ENCODE data around the gene ITGA5. TPM values are rescaled to one million over a fixed set of nuclear protein-coding genes. Genes with fewer than 3 reads are reported as not detected.
A peak's percentile ranks its signal among the peaks of the same experiment; 100 is the strongest.

The ITGA5 gene
- total and polyA plus RNA-seq, 9 of the 15 experiments (the other 6 are each of a cell fraction or from before 2014, with no cell fraction given): 9.1 to 82.1 (median 47.4) TPM

GRCh38 chr12:54352022-54352531 lies 67.0 kb downstream of the ITGA5 start (continued):
- TF ChIP-seq BRF1 (IDR thresholded peaks at IDR 0.05; ENCODE audit: borderline replicate concordance, extremely low read depth, insufficient read length) (no peak), GATAD2B (IDR thresholded peaks at IDR 0.05; ENCODE audit: borderline replicate concordance) (no peak), LARP7 (IDR thresholded peaks at IDR 0.05) (no peak), PCBP2 (IDR thresholded peaks at IDR 0.05; ENCODE audit: low read depth, low read length, poor library complexity, severe bottlenecking) (no peak), POLR2AphosphoS5 (IDR thresholded peaks at IDR 0.05; ENCODE audit: control insufficient read depth, insufficient read depth, low read depth, low read length) (peak; percentile 67; the same call in 1 of the 2 replicates), ILK (tag; IDR thresholded peaks at IDR 0.05; ENCODE audit: borderline replicate concordance, low read depth) (no peak), CREB3 (tag; conservative IDR thresholded peaks at IDR 0.05; ENCODE audit: low read depth) (no peak), ZC3H8 (IDR thresholded peaks at IDR 0.05) (no peak), ZBTB40 (IDR thresholded peaks at IDR 0.05) (no peak), ZBTB40 (CRISPR knock-in tag; IDR thresholded peaks at IDR 0.05) (no peak), ZNF589 (CRISPR knock-in tag; IDR thresholded peaks at IDR 0.05; ENCODE audit: low read depth) (no peak), DNMT1 (IDR thresholded peaks at IDR 0.05) (no peak), ZNF197 (CRISPR knock-in tag; IDR thresholded peaks at IDR 0.05; ENCODE audit: low read depth) (no peak), ZBTB7A (IDR thresholded peaks at IDR 0.05; ENCODE audit: borderline replicate concordance, control insufficient read depth, low read depth, low read length) (peak; percentile 67; the same call in 1 of the 2 replicates), CSDE1 (IDR thresholded peaks at IDR 0.05) (no peak), YBX1 (IDR thresholded peaks at IDR 0.05) (no peak), BCL6 (CRISPR knock-in tag; IDR thresholded peaks at IDR 0.05) (no peak), ASH1L (IDR thresholded peaks at IDR 0.05; ENCODE audit: borderline replicate concordance, low read depth, partially characterized antibody) (no peak), ZNF143 (CRISPR knock-in tag; IDR thresholded peaks at IDR 0.05) (no peak), GTF2E2 (tag; IDR thresholded peaks at IDR 0.05) (no peak)
